ENCODE measurements around the gene UBQLNL.

DNA sequence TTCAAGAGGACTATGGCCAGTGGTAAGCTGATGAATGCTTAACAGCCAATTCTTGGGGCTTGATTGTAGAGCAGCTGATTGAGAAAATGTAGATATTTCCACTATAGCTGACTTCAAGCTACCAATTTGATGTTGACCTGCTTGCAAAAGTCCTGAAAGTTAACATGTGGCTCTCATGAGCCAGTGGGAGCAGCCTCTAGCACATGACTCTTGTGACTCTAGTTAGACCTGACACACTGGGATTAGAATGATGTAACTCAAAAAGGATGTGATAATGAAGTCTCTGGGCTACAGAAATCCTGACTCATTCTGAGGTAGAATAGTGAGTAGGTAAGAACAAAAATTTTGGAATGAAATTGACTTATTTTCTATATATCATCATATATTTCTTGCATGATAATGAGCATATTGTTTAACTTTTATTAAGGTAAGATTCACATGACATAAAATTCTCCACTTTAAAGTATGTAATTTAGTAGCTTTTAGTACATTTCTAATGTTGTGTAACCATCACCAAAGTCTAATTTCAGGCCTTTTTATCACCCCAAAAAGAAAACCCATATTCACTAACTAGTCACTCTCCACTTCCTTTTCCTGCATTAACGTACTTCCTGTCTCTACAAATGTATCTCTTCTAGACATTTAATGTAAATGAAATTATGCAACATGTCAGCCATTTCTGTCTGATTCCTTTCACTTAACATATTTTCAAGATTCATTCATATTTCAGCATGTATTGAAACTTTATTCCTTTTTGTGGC lies 47.9 kb upstream of the UBQLNL start:
- no peak for TF ChIP-seq NFYB (CRISPR knock-in tag; conservative IDR thresholded peaks at IDR 0.05; ENCODE audit: low read depth)
- TF ChIP-seq, protein P1, sequence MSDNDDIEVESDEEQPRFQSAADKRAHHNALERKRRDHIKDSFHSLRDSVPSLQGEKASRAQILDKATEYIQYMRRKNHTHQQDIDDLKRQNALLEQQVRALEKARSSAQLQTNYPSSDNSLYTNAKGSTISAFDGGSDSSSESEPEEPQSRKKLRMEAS (CRISPR knock-in tag; IDR thresholded peaks at IDR 0.05) = no peak
- TF ChIP-seq, protein P2, sequence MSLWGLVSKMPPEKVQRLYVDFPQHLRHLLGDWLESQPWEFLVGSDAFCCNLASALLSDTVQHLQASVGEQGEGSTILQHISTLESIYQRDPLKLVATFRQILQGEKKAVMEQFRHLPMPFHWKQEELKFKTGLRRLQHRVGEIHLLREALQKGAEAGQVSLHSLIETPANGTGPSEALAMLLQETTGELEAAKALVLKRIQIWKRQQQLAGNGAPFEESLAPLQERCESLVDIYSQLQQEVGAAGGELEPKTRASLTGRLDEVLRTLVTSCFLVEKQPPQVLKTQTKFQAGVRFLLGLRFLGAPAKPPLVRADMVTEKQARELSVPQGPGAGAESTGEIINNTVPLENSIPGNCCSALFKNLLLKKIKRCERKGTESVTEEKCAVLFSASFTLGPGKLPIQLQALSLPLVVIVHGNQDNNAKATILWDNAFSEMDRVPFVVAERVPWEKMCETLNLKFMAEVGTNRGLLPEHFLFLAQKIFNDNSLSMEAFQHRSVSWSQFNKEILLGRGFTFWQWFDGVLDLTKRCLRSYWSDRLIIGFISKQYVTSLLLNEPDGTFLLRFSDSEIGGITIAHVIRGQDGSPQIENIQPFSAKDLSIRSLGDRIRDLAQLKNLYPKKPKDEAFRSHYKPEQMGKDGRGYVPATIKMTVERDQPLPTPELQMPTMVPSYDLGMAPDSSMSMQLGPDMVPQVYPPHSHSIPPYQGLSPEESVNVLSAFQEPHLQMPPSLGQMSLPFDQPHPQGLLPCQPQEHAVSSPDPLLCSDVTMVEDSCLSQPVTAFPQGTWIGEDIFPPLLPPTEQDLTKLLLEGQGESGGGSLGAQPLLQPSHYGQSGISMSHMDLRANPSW (CRISPR knock-in tag; conservative IDR thresholded peaks at IDR 0.05; ENCODE audit: low read depth) = no peak
- TF ChIP-seq, protein P3, sequence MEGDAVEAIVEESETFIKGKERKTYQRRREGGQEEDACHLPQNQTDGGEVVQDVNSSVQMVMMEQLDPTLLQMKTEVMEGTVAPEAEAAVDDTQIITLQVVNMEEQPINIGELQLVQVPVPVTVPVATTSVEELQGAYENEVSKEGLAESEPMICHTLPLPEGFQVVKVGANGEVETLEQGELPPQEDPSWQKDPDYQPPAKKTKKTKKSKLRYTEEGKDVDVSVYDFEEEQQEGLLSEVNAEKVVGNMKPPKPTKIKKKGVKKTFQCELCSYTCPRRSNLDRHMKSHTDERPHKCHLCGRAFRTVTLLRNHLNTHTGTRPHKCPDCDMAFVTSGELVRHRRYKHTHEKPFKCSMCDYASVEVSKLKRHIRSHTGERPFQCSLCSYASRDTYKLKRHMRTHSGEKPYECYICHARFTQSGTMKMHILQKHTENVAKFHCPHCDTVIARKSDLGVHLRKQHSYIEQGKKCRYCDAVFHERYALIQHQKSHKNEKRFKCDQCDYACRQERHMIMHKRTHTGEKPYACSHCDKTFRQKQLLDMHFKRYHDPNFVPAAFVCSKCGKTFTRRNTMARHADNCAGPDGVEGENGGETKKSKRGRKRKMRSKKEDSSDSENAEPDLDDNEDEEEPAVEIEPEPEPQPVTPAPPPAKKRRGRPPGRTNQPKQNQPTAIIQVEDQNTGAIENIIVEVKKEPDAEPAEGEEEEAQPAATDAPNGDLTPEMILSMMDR (IDR thresholded peaks at IDR 0.05) = no peak

Measured in WTC11 (cell line).